ENCODE data around the gene ECE2. TPM values are rescaled to one million over a fixed set of nuclear protein-coding genes. Genes with fewer than 3 reads are reported as not detected.

Gene ECE2
- total RNA-seq, 2 donors from 2014 or later: not detected

DNA sequence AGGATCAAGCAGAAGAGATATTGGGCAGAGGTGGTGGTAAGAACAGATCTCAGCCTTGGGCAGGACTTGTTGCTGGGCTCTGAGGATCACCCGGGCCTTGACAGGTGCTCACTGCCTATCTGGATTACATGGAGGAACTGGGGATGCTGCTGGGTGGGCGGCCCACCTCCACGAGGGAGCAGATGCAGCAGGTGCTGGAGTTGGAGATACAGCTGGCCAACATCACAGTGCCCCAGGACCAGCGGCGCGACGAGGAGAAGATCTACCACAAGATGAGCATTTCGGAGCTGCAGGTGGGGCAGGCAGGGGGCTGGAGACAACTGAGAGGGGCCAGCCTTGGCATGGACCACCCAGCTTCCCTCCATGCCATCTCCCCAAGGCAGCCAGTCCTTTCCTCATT lies 7.9 kb downstream of the ECE2 start:
- no peak for DNase-seq
- Mint-ChIP-seq H3K4me1 (no peaks in the 10 kb centered on the region), H3K27me3 (ENCODE audit: insufficient read depth) (peaks cover 37% of the 10 kb centered on the region), H3K9me3 (no peaks in the 10 kb centered on the region), H3K4me3 (no peak overlapping the region), H3K27ac (no peak overlapping the region), H3K36me3 (ENCODE audit: low read depth) (no peaks in the 10 kb centered on the region)
- H3K4me1 ChIP-seq (ENCODE audit: control insufficient read depth, insufficient read depth, low read length): no peaks in the 10 kb centered on the region
- no peaks in the 10 kb centered on the region for H3K9me3 ChIP-seq (ENCODE audit: control insufficient read depth, low read length)
- no peaks in the 10 kb centered on the region for H3K36me3 ChIP-seq (ENCODE audit: control insufficient read depth, insufficient read depth, low read length)
- TF ChIP-seq, protein P1, sequence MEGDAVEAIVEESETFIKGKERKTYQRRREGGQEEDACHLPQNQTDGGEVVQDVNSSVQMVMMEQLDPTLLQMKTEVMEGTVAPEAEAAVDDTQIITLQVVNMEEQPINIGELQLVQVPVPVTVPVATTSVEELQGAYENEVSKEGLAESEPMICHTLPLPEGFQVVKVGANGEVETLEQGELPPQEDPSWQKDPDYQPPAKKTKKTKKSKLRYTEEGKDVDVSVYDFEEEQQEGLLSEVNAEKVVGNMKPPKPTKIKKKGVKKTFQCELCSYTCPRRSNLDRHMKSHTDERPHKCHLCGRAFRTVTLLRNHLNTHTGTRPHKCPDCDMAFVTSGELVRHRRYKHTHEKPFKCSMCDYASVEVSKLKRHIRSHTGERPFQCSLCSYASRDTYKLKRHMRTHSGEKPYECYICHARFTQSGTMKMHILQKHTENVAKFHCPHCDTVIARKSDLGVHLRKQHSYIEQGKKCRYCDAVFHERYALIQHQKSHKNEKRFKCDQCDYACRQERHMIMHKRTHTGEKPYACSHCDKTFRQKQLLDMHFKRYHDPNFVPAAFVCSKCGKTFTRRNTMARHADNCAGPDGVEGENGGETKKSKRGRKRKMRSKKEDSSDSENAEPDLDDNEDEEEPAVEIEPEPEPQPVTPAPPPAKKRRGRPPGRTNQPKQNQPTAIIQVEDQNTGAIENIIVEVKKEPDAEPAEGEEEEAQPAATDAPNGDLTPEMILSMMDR (conservative IDR thresholded peaks at IDR 0.05): no peak
- H3K27me3 ChIP-seq (ENCODE audit: control insufficient read depth, insufficient read depth, low read length, poor library complexity, severe bottlenecking): peaks cover 30% of the 10 kb centered on the region
- WGBS, 2 experiments (ENCODE audit: insufficient coverage in 1 of 2, insufficient read length in 1 of 2): 94 to 95% methylated on average over 8 of the region's 8 CpGs
- H3K9ac ChIP-seq (ENCODE audit: extremely low read depth, low read length, poor library complexity, severe bottlenecking): no peak overlapping the region
- H3K4me3 ChIP-seq (ENCODE audit: low read length): no peak overlapping the region
- H3K27ac ChIP-seq (ENCODE audit: low read depth, low read length): no peak overlapping the region

DNA sequence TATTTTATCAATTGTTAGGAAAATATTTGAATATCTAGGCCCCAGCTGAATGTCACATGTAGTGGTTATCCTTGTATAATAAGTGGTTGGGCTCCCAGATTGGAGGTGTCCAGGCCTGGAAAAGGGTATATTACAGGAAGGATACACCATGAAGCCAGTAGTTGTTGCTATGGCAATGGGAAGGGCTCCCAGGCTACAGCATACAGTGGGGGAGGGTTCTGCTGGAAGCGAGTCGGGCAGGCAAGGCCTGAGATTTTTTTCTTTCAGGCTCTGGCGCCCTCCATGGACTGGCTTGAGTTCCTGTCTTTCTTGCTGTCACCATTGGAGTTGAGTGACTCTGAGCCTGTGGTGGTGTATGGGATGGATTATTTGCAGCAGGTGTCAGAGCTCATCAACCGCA lies 8.9 kb downstream of the ECE2 start:
- Mint-ChIP-seq H3K27ac (no peak overlapping the region), H3K27me3 (ENCODE audit: insufficient read depth) (peaks cover 30% of the 10 kb centered on the region), H3K36me3 (ENCODE audit: low read depth) (no peaks in the 10 kb centered on the region), H3K4me3 (no peak overlapping the region), H3K9me3 (no peaks in the 10 kb centered on the region), H3K4me1 (no peaks in the 10 kb centered on the region)
- Histone ChIP-seq H3K9ac (ENCODE audit: extremely low read depth, low read length, poor library complexity, severe bottlenecking) (no peak overlapping the region), H3K27me3 (ENCODE audit: control insufficient read depth, insufficient read depth, low read length, poor library complexity, severe bottlenecking) (peaks cover 23% of the 10 kb centered on the region), H3K9me3 (ENCODE audit: control insufficient read depth, low read length) (no peaks in the 10 kb centered on the region), H3K27ac (ENCODE audit: low read depth, low read length) (no peak overlapping the region), H3K4me3 (ENCODE audit: low read length) (no peak overlapping the region), H3K4me1 (ENCODE audit: control insufficient read depth, insufficient read depth, low read length) (no peaks in the 10 kb centered on the region), H3K36me3 (ENCODE audit: control insufficient read depth, insufficient read depth, low read length) (no peaks in the 10 kb centered on the region)
- TF ChIP-seq, protein P1 (conservative IDR thresholded peaks at IDR 0.05): peak; percentile 79
- 5 to 10% methylated on average over 3 to 4 of the region's 4 CpGs for WGBS, 2 experiments (ENCODE audit: insufficient coverage in 1 of 2, insufficient read length in 1 of 2)
- DNase-seq: peak; percentile 91

DNA sequence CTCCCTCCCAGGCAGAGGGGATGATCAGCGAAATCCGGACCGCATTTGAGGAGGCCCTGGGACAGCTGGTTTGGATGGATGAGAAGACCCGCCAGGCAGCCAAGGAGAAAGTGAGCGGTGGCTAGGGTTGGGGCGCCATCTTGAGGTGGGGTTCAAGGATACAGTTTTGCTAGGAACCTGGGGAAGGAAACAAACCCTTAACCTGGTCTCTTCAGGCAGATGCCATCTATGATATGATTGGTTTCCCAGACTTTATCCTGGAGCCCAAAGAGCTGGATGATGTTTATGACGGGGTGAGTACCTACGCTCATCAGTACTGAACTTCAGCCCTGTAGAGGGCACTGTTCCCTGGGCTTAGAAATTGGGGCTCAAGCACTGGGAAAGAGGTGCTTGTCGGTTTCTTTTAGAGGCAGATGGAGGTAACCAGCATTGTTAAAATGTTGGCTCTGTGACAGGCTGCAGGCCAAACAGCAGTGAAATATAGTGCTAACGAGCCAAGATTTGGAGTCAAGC lies 13.7 kb downstream of the ECE2 start:
- DNase-seq: peak; percentile 94
- H3K27me3 Mint-ChIP-seq (ENCODE audit: insufficient read depth): peaks cover 21% of the 10 kb centered on the region
- no peak overlapping the region for H3K4me3 Mint-ChIP-seq

More for the DNA sequence above, 13.7 kb downstream of the ECE2 start:
- H3K4me1 ChIP-seq (ENCODE audit: control insufficient read depth, insufficient read depth, low read length): no peaks in the 10 kb centered on the region
- H3K36me3 ChIP-seq (ENCODE audit: control insufficient read depth, insufficient read depth, low read length): no peaks in the 10 kb centered on the region
- no peak overlapping the region for H3K4me3 ChIP-seq (ENCODE audit: low read length)
- no peak overlapping the region for H3K9ac ChIP-seq (ENCODE audit: extremely low read depth, low read length, poor library complexity, severe bottlenecking)
- peaks cover 17% of the 10 kb centered on the region for H3K27me3 ChIP-seq (ENCODE audit: control insufficient read depth, insufficient read depth, low read length, poor library complexity, severe bottlenecking)
- no peaks in the 10 kb centered on the region for H3K9me3 ChIP-seq (ENCODE audit: control insufficient read depth, low read length)
- Mint-ChIP-seq H3K4me1 (no peaks in the 10 kb centered on the region), H3K9me3 (no peaks in the 10 kb centered on the region), H3K36me3 (ENCODE audit: low read depth) (no peaks in the 10 kb centered on the region), H3K27ac (no peak overlapping the region)
- TF ChIP-seq, protein P1 (conservative IDR thresholded peaks at IDR 0.05): peak; percentile 83
- 33 to 42% methylated on average over 4 to 10 of the region's 10 CpGs for WGBS, 2 experiments (ENCODE audit: insufficient coverage in 1 of 2, insufficient read length in 1 of 2)
- H3K27ac ChIP-seq (ENCODE audit: low read depth, low read length): no peak overlapping the region

Data from endodermal cell (in vitro differentiated cells).